Spleen (tissue), 7 donors: Measurements from ENCODE around the gene DEPDC5.

Experiments
- CTCF ChIP-seq, 11 experiments: fragments of 200-600 bp in 7 of 11; fragments of 450-650 bp in 4 of 11; sonication (generic) in 4 of 11; IDR thresholded peaks in 8 of 11; conservative IDR thresholded peaks in 3 of 11; 1 replicate in 7 of 11; 2 replicates in 4 of 11; pipeline versions ENCODE4 v1.4.0 to v1.8.0; 2016 to 2021; ENCODE audit warnings: antibody characterized with exemption in 11 of 11, inconsistent platforms in 4 of 11, mild to moderate bottlenecking in 1 of 11
- POLR2A ChIP-seq, 3 donors: fragments of 450-650 bp; IDR thresholded peaks; one replicate each; pipeline ENCODE4 v1.5.1; 2017; ENCODE audit warnings: antibody characterized with exemption in 3 of 3, mild to moderate bottlenecking in 1 of 3
- POLR2AphosphoS5 ChIP-seq, 3 donors: sonication (generic); formaldehyde crosslinking; IDR thresholded peaks; one replicate each; pipeline ENCODE4 v1.5.1; 2017; ENCODE audit warnings: antibody characterized with exemption in 3 of 3
- donor health status: DM: no; HTN: no; CAD: no; lungs with moderate emphysema.
- donor health status: DM: no; HTN: no; CAD: no.
- donor health status: DM: no; HTN: no; CAD: no.

DNA sequence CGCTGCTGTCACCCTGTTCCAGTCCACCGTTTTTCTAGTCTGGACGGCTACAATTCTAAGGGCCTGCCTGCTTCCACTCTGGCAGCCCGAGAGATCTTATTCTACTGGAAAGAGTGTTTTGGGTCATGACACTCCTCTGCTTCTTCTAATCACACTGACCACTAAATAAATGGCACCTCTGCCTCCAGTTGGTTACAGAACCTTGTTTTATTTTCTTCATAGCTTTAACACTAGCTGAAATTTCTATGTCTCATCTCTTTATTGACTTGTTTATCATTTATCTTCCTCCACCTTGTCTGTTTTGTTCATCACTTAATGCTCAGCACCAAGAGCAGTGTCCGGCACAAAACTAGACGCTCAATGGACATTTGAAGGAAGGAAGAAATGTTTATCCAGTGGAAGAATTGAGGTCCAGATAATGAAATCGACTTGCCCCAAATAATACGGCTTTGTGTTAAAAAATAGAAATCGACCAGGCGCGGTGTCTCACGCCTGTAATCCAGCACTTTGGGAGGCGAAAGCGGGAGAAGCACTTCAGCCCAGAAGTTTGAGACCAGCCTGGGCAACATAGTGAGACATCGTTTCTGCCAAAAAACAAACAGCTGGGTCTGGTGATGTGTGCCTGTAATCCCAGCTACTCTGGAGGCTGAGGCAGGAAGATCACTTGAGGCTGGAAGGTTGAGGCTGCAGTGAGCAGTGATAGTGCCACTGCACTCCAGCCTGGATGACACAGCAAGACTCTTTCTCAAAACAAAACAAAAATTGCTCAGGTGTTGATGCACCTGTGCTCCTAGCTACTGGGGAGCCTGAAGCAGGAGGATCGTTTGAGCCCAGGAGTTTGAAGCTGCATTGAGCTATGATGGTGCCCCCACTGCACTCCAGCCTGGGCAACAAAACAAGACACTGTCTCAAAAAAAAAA lies 3.2 kb upstream of the DEPDC5 start:
- no peak for TF ChIP-seq POLR2A (IDR thresholded peaks at IDR 0.05)
- no peak for TF ChIP-seq POLR2AphosphoS5 (IDR thresholded peaks at IDR 0.05)
- no peak for TF ChIP-seq CTCF (IDR thresholded peaks at IDR 0.05 in 8 of 11, conservative IDR thresholded peaks at IDR 0.05 in 3 of 11)
